Dermis blood vessel endothelial cell (primary cell): ENCODE results near the gene ARL2. TPM values are rescaled to one million over a fixed set of nuclear protein-coding genes. Genes with fewer than 3 reads are reported as not detected.
"Not testable (repeated sequence)": the region's sequence is repeated elsewhere in the genome, so short reads cannot be mapped to it uniquely, and the experiment has no call there.

Experiments used
- DNase-seq: peaks from one replicate; pipeline ENCODE4 v3.0.0; 2010
- total RNA-seq: library from RNA; depleted of rRNA; stranded (reverse); fragments of >200 nt; gene quantifications from 2 replicates; pipeline ENCODE4 v1.2.3, GENCODE V29; 2014

Gene ARL2
- 144 and 145 TPM in 2 replicates for total RNA-seq

DNA sequence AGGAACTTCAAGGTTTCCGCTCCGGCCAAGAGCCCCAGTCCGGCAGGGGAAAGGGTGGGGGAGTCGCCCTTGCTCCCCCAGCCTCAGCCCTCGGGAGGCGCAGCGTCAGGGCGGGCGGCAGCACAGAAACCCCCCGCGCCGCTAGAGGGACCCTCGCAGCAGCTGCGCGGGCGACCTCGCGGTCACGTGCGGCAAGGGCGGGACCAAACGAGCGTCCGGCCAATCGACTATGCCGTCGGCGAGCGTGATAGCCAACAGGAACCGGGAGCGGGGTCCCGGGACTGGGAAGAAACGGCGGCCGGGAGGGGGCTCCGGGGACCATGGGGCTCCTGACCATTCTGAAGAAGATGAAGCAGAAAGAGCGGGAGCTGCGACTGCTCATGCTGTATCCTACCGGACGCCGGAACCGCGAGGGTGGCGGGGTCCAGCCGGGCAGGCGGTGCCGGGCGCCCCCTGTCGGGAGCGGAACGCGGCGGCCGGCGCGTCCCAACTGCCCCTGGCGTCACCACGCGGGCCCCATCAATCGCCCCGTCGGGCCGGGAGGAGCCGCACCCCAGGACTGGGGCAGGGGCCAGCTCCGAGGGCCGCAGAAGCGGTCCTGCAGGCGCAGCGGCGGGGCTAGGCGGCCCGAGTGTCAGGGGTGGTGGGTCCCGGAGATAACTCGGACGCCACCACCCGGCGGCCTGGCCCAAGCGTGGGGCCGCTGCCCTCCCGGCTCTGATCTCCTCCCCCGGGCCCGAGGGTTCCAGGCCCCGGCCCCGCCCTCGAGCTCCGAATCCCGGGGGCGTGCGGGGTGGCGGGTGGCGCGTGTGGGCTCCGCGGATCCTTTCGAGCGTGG, at the start of gene ARL2:
Gene ARL2 (plus strand): TSS at position 273 of the 838 bp plus-strand sequence. CDS start 48 bp downstream, at position 321.
- peak; percentile 94 for DNase-seq

DNA sequence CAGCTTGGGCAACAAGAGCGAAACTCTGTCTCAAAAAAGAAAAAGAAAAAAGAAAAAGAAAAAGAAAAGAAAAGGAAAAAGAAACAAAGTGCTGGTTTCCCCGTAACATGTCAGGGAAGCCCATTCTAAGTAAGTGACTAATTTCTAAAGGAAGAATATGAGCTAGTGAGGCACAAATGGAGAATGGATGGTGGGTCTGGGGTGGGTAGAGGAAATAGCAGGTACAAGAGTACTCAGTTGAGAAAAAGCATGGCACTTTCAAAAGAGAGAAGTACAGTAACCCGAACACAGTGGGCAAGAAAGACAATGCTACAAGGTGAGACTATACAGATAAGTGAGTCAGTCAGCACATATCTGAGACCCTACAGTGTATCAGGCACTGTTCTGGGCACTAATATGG, 46.6 kb upstream of the ARL2 start:
- DNase-seq, result no peak

DNA sequence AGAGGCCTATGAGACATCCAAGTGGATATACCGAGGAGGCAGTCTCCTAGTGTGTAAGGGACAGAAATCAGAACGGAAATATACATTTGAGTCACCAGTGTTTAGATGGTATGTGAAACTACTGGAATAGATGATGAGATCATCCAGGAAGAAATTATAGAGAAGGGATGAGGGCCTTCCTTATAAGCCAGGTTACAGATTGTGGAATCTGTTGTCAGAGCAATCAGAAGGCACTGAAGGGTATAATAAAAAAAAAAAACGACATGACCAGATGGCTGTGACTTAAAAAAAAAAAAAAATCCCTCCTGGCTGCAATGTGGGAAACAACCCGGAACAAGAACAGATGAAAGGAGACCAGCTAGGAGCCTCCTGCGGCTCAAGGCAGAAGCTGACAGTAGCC, 44.8 kb upstream of the ARL2 start:
- peak; percentile 51 for DNase-seq

DNA sequence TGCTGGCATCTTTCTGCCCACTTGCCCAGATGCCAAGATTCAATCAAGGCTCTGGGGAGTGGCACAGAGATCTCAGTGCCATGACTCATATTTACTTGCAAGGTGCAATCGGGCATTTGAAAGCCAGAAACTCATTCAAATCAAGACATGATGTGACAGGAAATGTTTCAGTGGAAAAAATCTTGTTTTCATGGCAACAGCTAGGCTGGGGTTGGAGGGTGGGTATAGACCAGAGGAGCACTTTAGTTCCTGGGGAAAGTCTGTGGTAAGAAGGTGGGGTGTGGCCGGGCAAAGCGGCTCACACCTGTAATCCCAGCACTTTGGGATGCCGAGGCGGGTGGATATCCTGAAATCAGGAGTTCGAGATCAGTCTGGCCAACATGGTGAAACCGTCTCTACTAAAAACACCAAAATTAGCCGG, 43.2 kb upstream of the ARL2 start:
- DNase-seq, result peak; percentile 67

DNA sequence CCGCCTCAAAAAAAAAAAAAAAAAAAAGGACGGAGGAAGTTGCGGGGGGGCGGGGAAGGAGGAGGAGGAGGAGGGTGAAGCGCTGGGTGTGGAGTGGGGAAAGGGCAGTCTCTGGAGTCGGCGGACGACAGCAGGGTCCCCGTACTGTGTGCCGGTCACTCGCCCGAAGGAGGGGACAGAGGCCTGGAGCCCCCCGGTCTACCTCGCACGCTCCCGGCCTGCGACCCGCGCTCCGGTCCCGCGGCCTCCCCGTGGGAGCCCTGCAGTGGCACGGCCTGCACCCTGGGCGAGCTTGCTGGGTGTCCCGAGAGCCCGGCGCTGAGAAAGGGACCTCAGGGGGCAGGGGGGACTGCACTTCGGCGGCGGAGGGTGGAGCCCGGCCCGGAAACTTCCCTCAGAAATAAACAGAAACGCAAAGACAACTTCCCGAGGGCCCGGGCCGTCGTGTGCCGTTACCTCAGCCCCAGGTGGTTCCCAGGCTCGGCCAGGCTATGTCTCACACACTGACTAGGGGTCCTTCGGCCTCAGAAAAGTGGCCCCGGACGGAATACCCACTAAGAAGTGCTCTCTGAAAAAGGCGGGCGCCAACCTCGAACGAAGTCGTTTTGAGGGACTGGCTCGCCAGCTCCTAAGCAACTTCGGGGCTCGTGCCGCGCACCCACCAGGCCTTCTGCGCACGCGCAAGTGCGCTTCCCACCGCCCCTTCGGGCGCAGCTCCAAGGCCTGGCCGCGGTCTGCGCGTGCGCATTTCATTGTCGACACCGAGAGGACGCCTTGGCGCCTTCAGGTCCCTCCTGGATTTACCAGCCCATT, 42.3 kb upstream of the ARL2 start, which contains the start of gene MAJIN:
Gene MAJIN (minus strand): TSS at position 688 of the 813 bp plus-strand sequence. CDS start 12,703 bp downstream, outside the sequence.
- DNase-seq, result peak; percentile 93

DNA sequence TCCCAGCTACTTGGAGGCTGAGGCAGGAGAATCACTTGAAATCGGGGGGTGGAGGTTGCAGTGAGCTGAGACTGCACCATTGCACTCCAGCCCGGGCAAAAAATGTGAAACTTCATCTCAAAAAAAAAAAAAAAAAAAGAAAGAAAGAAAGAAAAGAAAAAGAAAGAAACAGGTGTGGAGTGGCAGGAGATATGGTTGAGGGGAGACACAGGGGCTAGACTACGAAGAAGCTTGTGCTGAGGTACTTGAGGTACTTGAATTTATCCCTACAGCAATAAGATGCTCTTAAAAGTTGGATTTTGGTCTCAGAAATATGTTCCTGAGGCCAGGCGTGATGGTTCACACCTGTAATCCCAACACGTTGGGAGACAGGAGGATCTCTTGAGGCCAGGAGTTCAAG, 39.8 kb upstream of the ARL2 start:
- DNase-seq, result no peak

DNA sequence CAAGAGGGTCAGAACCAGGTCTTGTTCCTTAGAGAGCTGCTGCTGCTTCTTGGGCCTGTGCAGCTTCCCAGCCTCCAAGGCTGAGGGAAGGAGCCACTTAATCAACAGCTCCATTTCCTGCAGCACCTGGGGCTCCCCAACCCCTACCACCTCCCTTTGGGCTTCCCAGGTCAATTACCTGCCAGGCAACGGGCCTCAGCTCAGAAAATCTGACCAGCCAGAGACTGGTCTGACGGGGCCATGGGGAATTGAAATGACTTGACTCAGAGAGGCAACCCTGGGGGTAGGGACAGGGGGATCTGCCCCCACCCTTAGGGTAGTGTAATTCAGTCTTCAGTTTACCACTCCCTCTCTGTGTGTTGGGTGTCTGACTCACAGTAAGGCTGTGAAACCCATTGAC, 37.3 kb upstream of the ARL2 start:
- no peak for DNase-seq

DNA sequence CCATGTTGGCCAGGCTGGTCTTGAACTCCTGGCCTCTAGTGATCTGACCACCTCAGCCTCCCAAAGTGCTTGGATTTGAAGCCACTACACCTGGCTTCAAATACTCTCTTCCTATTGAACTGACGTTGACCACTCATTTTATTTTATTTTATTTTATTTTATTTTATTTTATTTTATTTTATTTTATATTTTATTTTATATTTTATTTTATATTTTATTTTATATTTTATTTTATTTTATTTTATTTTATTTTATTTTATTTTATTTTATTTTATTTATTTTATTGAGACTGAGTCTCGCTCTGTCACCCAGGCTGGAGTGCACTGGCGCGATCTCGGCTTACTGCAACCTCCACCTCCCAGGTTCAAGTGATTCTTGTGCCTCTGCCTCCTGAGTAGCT, 30.6 kb upstream of the ARL2 start:
- not testable (repeated sequence) for DNase-seq

DNA sequence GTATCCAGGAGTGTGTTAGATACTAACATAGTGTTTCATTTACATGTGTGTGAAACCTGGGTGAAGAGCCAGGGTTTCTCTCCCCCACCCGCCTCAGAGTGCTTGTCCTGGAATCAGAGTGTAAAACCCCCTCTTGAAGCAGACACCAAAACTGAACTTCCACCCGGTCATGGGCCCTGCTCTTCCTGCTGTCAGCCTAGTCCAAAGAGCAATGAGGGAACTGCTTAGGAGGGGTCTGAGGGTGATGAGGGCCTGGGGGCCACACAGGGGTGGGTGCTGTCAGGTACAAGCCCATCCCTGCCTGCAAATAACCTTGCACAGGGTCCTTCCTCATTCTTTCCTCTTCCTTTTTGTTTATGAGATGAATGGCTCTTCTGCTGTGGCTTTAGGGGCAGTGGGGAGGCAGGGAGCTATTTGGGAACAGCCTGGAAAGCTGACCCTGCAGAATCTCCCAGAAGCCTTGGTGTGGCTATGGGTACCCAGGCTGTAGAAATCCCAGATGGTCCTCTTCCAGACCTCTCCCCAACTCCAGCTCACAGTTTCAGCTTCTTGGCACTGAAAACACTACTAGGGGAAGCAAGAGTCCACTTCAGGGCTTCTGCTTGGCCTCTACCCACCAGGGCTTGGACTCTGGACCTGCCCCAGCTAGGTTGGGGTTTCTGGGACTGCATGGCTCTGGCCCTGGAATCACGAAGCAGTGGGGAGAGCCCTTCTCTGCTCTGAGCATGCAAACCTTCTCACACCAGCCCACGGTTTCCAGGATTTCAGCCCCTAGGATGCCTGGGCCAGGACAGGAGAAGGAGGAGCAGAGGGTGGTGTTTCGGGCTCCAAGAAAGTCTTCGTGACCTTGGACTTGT, 25.7 kb upstream of the ARL2 start:
- DNase-seq, result no peak

DNA sequence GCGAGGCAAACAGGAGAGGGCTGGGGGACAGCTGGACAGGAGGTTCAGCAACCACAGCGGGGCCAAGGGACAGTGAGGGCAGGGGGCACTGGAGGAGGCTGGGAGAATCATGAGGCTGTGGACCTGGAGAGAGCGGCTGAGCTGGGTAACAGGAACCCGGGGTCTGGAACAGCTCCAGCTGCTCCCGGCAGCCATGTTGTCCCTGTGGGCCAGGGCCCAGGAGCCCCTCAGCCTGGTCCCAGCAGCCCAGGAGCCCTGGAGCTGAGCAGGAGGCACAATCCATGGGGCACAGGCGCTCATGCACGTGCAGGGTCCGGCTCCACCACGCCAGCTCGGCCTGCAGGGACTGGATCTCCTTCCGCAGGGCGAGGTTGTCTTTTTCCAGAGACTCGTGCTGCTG, 24.5 kb upstream of the ARL2 start:
- no peak for DNase-seq

DNA sequence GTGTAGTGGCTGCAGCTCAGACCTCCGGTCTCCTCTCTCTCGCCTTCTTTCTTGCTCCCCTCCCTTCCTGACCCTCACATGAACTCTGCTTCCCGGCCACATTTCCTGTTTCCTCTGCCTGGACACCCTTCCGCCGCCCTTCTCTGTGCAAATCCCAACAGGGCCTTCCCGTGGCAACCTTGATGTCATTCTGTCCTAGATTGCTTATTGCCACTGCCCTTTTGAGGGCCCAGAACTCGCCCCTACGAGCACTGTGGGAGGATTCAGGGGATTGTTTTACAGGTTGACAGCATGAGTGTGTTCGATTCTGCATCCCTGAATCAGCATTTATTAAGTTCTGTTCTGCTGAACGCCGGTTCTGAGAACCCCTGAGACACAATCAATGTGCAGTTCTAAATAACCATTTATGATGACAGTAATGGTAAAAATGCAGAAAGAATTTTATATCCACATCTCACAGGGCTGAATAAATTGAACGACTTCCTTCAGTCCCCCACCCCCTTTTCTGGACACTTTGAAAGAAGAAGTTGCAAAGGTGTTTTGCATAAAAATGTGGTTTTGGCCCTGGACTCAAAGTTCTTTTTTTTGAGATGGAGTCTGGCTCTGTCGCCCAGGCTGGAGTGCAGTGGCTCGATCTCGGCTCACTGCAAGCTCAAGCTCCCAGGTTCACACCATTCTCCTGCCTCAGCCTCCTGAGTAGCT, 23.6 kb upstream of the ARL2 start:
- peak; percentile 51 for DNase-seq

DNA sequence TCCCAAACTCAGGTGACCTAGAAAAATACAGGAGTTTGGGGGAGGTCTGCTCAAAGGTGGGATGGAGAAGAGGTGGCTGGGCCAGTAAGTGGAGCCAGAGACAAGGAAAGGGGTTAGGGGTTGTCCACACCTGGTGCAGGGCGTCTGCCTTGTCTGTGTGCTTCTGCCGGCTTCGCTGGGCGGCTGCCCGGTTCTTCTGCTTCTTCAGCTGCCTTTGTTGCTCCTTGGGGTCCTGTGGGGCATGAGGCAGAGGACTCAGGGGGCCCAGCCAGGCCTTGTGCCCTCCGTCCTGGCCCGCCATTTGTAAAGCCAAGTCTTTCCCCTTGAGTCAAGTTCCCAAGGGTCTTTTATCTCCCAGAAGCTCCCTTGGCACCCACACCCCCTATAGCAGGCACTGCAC, 19.6 kb upstream of the ARL2 start:
- DNase-seq, result no peak

DNA sequence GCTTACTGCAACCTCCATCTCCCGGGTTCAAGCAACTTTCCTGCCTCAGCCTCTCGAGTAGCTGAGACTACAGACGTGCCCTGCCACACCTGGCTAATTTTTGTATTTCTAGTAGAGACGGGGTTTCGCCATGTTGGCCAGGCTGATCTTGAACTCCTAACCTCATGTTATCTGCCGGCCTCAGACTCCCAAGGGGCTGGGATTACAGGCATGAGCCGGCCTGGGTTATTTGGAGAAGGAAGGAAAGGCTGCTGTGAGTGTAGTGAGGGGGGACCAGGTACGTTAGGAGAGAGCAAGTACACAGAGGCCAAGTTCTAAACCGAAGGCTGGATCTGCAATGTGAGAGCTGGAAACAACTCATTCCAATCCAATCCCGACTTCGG, 17.6 kb upstream of the ARL2 start:
- no peak for DNase-seq

DNA sequence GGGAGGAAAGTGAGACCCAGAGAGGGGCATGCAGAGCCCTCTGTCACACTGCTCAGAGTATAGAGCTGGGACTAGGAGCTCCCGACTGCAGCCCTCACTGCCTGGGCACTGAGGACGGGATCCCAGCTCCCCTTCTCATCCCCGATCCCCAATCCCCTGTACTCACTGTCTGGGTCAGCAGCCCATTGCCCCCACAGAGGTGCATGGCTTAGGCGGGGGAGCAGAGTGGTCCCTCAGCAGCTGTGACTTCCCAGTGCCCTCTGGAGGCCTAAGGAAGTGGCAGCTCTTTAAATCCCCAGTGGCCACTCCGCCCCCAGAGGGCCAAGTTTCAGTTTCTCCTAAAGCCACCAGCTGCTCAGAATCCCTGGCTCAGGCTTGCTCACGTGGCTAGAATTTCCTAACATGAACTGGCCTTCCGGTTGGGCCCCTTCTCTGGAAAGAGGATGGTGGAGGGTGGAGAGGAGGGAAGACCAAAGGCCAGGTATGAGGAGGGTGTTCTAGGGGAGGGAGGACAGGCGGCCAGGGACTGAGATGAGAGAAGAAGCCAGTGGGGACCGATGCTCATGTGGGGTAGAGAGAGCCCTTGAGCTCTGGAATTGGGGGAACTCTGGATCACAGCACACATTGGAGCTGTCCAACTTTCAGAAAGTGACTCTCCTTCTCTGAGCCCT, 17.1 kb upstream of the ARL2 start, which contains the start of gene BATF2:
Gene BATF2 (minus strand): TSS at position 262 of the 671 bp plus-strand sequence. CDS start 57 bp downstream, at position 205.
- peak; percentile 62 for DNase-seq

DNA sequence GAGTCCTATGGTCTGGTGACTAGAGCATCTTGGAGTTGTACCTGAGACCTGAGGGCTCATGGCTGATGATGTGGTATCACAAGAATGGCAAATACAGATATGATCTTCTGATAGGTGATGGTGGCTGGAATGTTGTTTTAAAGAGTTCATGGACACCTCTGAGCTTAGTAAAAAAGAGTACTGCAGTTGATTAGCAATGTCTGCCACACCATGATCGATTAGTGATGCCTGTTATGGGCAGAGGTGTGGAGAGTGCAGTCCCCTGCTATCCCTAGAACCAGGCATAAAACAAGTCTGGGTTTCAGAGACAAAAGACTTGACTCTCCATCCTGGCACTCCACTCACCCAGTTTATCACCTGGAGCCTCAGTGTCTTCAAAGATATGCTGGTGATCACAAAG, 15.8 kb upstream of the ARL2 start:
- no peak for DNase-seq

DNA sequence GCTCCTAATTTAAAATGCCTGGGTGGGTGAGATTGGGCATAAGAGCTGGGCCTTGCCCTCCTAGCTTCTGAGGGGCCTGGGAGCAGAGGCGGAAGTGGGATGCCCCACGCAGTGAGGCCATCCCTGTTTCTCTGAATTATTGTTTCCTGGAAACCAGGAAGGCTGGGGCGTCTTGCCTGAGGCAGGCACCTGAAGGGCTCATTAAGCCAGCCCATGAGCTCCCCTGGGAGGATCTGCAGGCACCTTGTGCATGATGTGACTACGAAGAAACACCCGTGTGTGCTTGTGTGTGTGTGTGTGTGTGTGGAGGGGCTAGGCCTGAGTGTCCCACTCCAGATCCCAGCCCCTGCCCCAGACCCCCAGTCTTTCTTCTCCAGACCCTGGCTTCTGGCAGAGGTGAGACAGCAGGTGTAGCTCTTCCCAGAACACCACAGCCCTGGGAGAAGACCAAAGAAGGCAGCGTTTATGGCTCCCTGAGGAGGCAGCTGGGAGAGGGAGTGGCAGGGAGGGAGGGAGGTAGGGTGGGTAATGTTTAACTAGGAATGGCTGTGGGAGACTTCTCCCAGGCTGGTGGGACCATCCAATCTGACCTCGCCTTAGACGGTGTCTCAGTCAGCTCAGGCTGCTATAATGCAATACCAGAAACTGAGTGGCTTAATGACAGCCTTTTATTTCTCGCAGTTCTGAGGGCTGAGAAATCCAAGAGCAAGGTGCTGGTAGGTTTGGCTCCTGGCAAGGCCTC, 15.1 kb upstream of the ARL2 start:
- no peak for DNase-seq

DNA sequence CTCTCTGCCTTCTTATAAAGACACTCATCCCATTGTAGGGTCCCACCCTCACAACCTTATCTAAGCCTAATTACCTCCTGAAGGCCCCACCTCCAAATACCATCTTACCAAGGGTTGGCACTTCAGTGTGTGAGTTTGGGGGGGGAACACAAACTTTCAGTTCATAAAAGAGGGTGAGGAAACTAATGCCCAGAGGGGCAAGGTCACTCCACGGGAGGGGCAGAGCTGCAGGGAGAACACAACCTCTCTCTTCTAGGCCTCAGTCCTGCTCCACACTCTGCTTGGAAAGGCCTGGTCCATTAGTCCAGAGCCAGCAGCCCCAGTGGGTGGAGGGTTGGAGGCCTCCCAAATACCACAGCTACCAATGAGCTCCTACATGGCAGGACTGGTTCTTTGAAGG, 14.5 kb upstream of the ARL2 start:
- DNase-seq, result no peak

DNA sequence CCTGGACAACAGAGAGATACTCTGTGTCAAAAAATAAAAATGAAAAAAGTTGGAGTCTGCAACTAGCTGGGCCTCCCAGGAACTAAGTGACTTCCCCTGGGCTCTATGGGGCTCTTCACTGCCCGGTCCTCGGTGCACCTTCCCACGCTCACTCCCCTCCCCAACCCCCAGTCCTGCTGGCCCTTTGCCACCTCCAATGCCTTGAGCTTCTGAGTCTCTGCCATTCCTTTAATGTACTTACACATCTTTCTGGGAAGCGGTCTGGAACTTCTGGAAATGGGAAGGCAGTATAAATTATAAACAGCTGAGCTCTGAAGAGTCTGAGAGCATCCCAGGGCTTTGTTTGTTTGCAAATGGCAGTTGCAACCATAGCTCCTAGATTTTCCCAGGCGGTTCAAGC, 11.3 kb upstream of the ARL2 start:
- no peak for DNase-seq

DNA sequence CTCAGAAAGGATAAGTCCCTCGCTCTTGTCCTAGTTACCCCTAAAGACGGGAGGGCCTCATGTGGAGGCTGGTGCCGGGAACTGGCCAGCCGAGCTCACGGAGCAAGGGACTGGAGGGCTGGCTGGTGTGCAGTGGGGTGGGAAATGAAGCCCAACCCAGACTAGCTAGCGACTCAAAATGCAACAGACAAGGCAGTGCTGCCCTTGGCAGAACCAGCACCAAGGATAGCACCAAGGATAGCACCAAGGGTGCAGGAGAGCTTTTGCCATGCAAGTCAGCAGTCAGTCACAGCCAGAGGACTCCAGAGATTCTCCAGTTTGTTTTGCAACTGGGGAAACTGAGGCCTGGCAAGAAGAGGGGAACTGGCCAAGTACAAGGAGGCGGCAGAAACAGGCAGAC, 10.7 kb upstream of the ARL2 start:
- DNase-seq, result peak; percentile 20

DNA sequence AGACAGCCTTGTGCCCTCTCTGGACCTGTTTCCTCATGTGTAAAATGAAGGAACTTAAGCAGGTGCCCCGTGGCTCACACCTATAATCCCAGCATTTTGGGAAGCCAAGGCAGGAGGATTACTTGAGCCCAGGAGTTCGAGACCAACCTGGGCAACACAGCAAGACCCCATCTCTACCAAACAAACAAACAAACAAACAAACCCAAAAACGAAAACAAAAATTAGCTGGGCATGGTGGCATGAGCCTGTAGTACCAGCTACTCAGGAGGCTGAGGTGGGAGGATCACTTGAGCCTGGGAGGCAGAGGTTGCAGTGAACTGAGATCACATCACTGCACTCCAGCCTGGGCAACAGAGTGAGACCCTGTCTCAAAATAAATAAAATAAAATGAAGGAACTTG, 10.0 kb upstream of the ARL2 start:
- DNase-seq, result not testable (repeated sequence)

DNA sequence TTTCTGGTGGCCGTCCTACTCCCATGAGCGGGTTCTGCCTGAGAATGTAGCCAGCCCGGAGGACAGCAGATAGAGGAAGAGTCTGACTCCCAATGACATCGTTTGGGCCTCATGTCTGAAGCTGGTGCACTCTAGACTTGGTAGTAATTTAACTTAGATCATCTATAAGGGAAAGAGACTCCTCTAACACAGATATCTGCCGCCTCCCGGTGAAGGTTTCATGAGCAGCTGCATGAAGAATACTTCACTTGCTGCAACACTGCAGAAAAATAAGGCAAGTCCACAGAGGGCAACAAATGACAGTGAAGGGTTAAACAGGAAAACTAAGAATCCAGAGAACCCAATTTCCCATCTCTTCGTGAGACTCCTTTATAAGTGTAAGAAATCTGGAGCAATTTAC, 5.9 kb upstream of the ARL2 start:
- DNase-seq, result no peak
